AG09309 (cell line): Measurements from ENCODE around the gene NUDT3.

Experiments
- DNase-seq: peaks from one replicate; pipeline ENCODE4 v3.0.0-alpha.2; 2010; ENCODE audit warnings: low read depth
- H3K4me3 ChIP-seq: 2 replicates; pipeline ENCODE4 v1.5.1; 2011; ENCODE audit warnings: mild to moderate bottlenecking, low read depth, low read length, moderate library complexity; ENCODE audit not compliant: control insufficient read depth
- TF ChIP-seq, protein P1 (sequence below): IDR thresholded peaks from 2 replicates; pipeline ENCODE4 v1.5.1; 2011; ENCODE audit warnings: mild to moderate bottlenecking, low read depth, low read length, inconsistent platforms; ENCODE audit not compliant: insufficient read depth, control insufficient read depth; ENCODE audit errors: missing control alignments

NUDT3 gene

GRCh38 chr6:34231566-34232336 is 160.7 kb downstream of the NUDT3 start:
- TF ChIP-seq, protein P1, sequence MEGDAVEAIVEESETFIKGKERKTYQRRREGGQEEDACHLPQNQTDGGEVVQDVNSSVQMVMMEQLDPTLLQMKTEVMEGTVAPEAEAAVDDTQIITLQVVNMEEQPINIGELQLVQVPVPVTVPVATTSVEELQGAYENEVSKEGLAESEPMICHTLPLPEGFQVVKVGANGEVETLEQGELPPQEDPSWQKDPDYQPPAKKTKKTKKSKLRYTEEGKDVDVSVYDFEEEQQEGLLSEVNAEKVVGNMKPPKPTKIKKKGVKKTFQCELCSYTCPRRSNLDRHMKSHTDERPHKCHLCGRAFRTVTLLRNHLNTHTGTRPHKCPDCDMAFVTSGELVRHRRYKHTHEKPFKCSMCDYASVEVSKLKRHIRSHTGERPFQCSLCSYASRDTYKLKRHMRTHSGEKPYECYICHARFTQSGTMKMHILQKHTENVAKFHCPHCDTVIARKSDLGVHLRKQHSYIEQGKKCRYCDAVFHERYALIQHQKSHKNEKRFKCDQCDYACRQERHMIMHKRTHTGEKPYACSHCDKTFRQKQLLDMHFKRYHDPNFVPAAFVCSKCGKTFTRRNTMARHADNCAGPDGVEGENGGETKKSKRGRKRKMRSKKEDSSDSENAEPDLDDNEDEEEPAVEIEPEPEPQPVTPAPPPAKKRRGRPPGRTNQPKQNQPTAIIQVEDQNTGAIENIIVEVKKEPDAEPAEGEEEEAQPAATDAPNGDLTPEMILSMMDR: no peak
- H3K4me3 ChIP-seq: no peak overlapping the region
- no peak for DNase-seq

DNA sequence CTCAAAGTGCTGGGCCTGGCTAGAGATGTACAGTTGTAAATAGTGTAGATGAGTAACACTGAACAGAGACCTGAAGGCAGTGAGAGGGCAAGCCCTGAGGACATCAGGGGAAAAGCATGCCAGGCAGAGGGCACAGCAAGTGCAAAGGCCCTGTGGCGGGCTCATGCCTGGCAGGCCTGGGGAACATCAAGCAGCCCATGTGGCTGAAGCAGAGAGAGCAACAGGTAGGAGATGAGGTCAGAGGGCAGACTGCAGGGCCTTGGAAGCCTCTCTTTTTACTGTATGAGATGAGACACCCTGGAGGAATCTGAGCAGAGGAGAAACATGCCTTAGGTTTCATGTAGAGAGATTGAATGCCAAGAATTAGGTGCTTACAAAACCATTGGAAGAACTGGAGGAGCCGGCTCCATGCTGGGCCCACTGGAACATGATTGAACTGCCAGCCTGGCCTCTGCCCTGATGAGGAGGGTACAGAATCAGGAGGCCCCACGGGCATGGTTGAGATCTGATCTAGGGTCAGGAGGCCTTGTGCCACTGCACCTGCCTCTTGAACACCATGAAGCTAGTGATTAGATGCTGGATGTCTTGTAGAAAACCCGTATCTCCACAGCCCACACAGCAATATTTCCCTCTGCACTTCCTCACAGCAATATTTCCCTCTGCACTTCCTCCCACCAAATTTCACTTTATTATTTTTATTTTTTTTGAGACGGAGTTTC is 161.7 kb downstream of the NUDT3 start:
- no peak for DNase-seq
- no peak overlapping the region for H3K4me3 ChIP-seq
- TF ChIP-seq, protein P1: no peak

DNA sequence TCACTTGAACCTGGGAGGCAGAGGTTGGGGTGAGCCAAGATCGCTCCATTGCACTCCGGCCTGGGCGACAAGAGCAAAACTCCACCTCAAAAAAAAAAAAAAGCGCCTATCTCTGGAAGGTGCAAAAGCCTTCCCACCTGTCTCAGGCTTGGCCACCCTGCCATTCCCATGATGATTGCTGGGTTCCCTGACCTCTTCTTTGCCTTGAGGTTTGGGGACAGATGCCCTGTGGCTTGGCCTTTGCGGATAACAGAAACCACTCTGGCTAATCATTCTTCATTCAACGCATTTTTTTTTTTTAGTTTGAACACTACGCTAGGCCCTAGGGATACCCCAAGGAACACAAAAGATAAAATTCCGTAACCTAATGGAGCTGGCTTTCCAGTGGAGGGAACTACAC is 162.6 kb downstream of the NUDT3 start:
- TF ChIP-seq, protein P1: no peak
- no peak for DNase-seq

More for the DNA sequence above, 162.6 kb downstream of the NUDT3 start:
- no peak overlapping the region for H3K4me3 ChIP-seq
